B cell (primary cell): Measurements from ENCODE around the gene PCDH9.

Experiments used
- CTCF ChIP-seq: fragments of 200-600 bp; IDR thresholded peaks from one replicate; pipeline ENCODE4 v1.8.0; 2022; ENCODE audit warnings: antibody characterized with exemption, mild to moderate bottlenecking
- EZH2 ChIP-seq: IDR thresholded peaks from 2 replicates; pipeline ENCODE4 v1.6.1; 2012; ENCODE audit warnings: borderline replicate concordance, low read depth, mild to moderate bottlenecking, moderate library complexity, low read length; ENCODE audit not compliant: insufficient read depth, poor library complexity, severe bottlenecking

GRCh38 chr13:67128136-67128535 is 102.0 kb downstream of the PCDH9 start:
- TF ChIP-seq CTCF (no peak), EZH2 (no peak)
